Testis (tissue), 2 donors: Measurements from ENCODE around the gene TMEM97.

Experiments
- POLR2A ChIP-seq: fragments of 450-650 bp; IDR thresholded peaks from one replicate; pipeline ENCODE4 v1.6.1; 2017; ENCODE audit warnings: antibody characterized with exemption, mild to moderate bottlenecking, moderate library complexity
- TF ChIP-seq, protein P1 (sequence below), 3 experiments: fragments of 450-650 bp in 2 of 3; fragments of 200-600 bp in 1 of 3; sonication (generic) in 1 of 3; IDR thresholded peaks; one replicate each; pipeline ENCODE4 v1.5.1; 2016 to 2019; ENCODE audit warnings: antibody characterized with exemption in 3 of 3, mild to moderate bottlenecking in 2 of 3, moderate library complexity in 1 of 3

DNA sequence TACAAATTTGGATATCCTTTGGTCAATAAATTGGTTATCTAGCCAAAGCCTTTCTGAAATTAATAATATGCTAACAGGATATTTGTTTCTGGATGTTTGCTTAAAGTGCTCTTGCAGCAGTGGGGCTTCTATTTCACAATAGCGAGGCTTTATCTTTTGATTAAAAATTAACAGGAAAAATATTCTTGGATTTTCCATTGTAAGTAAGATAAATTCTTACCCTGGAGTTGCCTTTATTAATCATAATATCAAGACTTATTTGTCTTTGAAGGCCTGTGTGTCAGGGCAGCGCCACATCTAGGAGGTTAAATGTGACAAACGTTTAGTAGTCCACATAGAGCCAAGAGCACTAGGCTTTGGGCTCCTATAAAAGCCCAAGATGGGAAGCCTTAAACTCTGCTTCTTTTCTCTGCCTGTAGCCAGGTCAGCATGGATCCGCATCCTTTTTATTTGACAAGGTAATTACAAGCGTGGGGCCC lies 5.3 kb downstream of the TMEM97 start:
- TF ChIP-seq, protein P1, sequence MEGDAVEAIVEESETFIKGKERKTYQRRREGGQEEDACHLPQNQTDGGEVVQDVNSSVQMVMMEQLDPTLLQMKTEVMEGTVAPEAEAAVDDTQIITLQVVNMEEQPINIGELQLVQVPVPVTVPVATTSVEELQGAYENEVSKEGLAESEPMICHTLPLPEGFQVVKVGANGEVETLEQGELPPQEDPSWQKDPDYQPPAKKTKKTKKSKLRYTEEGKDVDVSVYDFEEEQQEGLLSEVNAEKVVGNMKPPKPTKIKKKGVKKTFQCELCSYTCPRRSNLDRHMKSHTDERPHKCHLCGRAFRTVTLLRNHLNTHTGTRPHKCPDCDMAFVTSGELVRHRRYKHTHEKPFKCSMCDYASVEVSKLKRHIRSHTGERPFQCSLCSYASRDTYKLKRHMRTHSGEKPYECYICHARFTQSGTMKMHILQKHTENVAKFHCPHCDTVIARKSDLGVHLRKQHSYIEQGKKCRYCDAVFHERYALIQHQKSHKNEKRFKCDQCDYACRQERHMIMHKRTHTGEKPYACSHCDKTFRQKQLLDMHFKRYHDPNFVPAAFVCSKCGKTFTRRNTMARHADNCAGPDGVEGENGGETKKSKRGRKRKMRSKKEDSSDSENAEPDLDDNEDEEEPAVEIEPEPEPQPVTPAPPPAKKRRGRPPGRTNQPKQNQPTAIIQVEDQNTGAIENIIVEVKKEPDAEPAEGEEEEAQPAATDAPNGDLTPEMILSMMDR (IDR thresholded peaks at IDR 0.05) = no peak
- no peak for TF ChIP-seq POLR2A
